Lower leg skin (tissue), 3 donors: ENCODE measurements around the gene MRPL33.

Source experiments
- POLR2A ChIP-seq, 2 donors: fragments of 450-650 bp; IDR thresholded peaks; one replicate each; pipeline ENCODE4 v1.6.1; 2016 to 2017; ENCODE audit warnings: antibody characterized with exemption in 2 of 2, mild to moderate bottlenecking in 1 of 2, moderate library complexity in 1 of 2
- TF ChIP-seq, protein P1 (sequence below), 3 donors: fragments of 450-650 bp; IDR thresholded peaks; one replicate each; pipeline ENCODE4 v1.5.1; 2016; ENCODE audit warnings: antibody characterized with exemption in 3 of 3, mild to moderate bottlenecking in 3 of 3, moderate library complexity in 2 of 3

GRCh38 chr2:27828305-27828704 lies 56.8 kb downstream of the MRPL33 start:
- TF ChIP-seq, protein P1, sequence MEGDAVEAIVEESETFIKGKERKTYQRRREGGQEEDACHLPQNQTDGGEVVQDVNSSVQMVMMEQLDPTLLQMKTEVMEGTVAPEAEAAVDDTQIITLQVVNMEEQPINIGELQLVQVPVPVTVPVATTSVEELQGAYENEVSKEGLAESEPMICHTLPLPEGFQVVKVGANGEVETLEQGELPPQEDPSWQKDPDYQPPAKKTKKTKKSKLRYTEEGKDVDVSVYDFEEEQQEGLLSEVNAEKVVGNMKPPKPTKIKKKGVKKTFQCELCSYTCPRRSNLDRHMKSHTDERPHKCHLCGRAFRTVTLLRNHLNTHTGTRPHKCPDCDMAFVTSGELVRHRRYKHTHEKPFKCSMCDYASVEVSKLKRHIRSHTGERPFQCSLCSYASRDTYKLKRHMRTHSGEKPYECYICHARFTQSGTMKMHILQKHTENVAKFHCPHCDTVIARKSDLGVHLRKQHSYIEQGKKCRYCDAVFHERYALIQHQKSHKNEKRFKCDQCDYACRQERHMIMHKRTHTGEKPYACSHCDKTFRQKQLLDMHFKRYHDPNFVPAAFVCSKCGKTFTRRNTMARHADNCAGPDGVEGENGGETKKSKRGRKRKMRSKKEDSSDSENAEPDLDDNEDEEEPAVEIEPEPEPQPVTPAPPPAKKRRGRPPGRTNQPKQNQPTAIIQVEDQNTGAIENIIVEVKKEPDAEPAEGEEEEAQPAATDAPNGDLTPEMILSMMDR (IDR thresholded peaks at IDR 0.05), result no peak
- no peak for TF ChIP-seq POLR2A (IDR thresholded peaks at IDR 0.05)
